ENCODE results near the gene HSPH1. TPM values are rescaled to one million over a fixed set of nuclear protein-coding genes. Genes with fewer than 3 reads are reported as not detected.

The HSPH1 gene
- total RNA-seq, 1 experiment from 2014 or later = 116 TPM

- Histone ChIP-seq H3K27ac (ENCODE audit: low read depth, low read length) (no peak overlapping the region), H3K36me3 (ENCODE audit: control insufficient read depth in 1 of 2, insufficient read depth in 2 of 2, low read length in 2 of 2) (no peaks in the 10 kb centered on the region), H3K4me1 (ENCODE audit: control insufficient read depth in 1 of 2, insufficient read depth in 2 of 2, low read length in 2 of 2) (peaks cover 0 to 7% of the 10 kb centered on the region in 2 experiments; a peak in 2 of 4 replicates), H3K27me3 (ENCODE audit: insufficient read depth, low read length) (no peaks in the 10 kb centered on the region), H3K9ac (ENCODE audit: low read length) (no peak overlapping the region), H3K4me3 (replicated peaks in 1 of 2; ENCODE audit: low read depth in 1 of 2, low read length in 2 of 2) (no peak overlapping the region), H3K4me2 (ENCODE audit: low read length) (no peak overlapping the region), H3K9me3 (ENCODE audit: control insufficient read depth in 1 of 2, insufficient read depth in 1 of 2, low read depth in 1 of 2, low read length in 2 of 2) (no peaks in the 10 kb centered on the region), H2AFZ (ENCODE audit: low read depth, low read length, poor library complexity, severe bottlenecking) (no peak overlapping the region), H3K79me2 (ENCODE audit: insufficient read depth, low read length) (no peaks in the 10 kb centered on the region), H4K20me1 (ENCODE audit: insufficient read depth) (no peaks in the 10 kb centered on the region), H3K9me2 (ENCODE audit: insufficient read depth) (no peaks in the 10 kb centered on the region)
- ATAC-seq = no peak
- TF ChIP-seq EZH2phosphoT487 (IDR thresholded peaks at IDR 0.05; ENCODE audit: borderline replicate concordance) = no peak
- no peak for TF ChIP-seq ATF3 (IDR thresholded peaks at IDR 0.05)
- no peak for TF ChIP-seq CTCF (IDR thresholded peaks at IDR 0.05 in 2 of 3, conservative IDR thresholded peaks at IDR 0.05 in 1 of 3; ENCODE audit: borderline replicate concordance in 1 of 3, insufficient read depth in 1 of 3, low read depth in 2 of 3, low read length in 2 of 3)
- TF ChIP-seq FOSL1 (IDR thresholded peaks at IDR 0.05; ENCODE audit: low read depth) = no peak
- TF ChIP-seq, protein P1, sequence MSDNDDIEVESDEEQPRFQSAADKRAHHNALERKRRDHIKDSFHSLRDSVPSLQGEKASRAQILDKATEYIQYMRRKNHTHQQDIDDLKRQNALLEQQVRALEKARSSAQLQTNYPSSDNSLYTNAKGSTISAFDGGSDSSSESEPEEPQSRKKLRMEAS (IDR thresholded peaks at IDR 0.05) = no peak
- no peak for TF ChIP-seq EGR1 (IDR thresholded peaks at IDR 0.05; ENCODE audit: low read depth)
- no peak for TF ChIP-seq TCF7L2 (IDR thresholded peaks at IDR 0.05; ENCODE audit: borderline replicate concordance, extremely low read depth, insufficient read depth, insufficient read length)
- TF ChIP-seq ZNF274 (IDR thresholded peaks at IDR 0.05; ENCODE audit: low read depth, low read length) = no peak
- no peak for TF ChIP-seq ELF1 (IDR thresholded peaks at IDR 0.05; ENCODE audit: borderline replicate concordance, low read depth)
- TF ChIP-seq, protein P2, sequence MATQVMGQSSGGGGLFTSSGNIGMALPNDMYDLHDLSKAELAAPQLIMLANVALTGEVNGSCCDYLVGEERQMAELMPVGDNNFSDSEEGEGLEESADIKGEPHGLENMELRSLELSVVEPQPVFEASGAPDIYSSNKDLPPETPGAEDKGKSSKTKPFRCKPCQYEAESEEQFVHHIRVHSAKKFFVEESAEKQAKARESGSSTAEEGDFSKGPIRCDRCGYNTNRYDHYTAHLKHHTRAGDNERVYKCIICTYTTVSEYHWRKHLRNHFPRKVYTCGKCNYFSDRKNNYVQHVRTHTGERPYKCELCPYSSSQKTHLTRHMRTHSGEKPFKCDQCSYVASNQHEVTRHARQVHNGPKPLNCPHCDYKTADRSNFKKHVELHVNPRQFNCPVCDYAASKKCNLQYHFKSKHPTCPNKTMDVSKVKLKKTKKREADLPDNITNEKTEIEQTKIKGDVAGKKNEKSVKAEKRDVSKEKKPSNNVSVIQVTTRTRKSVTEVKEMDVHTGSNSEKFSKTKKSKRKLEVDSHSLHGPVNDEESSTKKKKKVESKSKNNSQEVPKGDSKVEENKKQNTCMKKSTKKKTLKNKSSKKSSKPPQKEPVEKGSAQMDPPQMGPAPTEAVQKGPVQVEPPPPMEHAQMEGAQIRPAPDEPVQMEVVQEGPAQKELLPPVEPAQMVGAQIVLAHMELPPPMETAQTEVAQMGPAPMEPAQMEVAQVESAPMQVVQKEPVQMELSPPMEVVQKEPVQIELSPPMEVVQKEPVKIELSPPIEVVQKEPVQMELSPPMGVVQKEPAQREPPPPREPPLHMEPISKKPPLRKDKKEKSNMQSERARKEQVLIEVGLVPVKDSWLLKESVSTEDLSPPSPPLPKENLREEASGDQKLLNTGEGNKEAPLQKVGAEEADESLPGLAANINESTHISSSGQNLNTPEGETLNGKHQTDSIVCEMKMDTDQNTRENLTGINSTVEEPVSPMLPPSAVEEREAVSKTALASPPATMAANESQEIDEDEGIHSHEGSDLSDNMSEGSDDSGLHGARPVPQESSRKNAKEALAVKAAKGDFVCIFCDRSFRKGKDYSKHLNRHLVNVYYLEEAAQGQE (IDR thresholded peaks at IDR 0.05; ENCODE audit: low read depth) = no peak
- no peak for TF ChIP-seq YY1 (IDR thresholded peaks at IDR 0.05; ENCODE audit: extremely low read depth, insufficient replicate concordance, low read depth, low read length)
- ChIA-PET RAD21 (ENCODE audit: low non-redundant PET in 1 of 2, low total read pairs in 2 of 2, uncharacterized antibody in 2 of 2, unreplicated experiment in 2 of 2) (no interaction called here), POLR2A (no interaction called here), CTCF (no interaction called here)
- intact Hi-C loops (cut with micrococcal nuclease) = no loop called here
- BruUV-seq (replicated peaks) = no TSS peak
- DNase-seq (ENCODE audit: low read depth, low spot score) = no peak
Measured at GRCh38 chr13:31093145-31093885, 68.4 kb downstream of the HSPH1 start.
